GM21717 (cell line): ENCODE results near the gene WDR86.

Experiments used
- ATAC-seq: cut with Tn5 transposase; IDR thresholded peaks from one replicate; pipeline ENCODE4 v1.9.1; 2021; ENCODE audit warnings: mild to moderate bottlenecking, moderate library complexity; ENCODE audit not compliant: unreplicated experiment

WDR86 gene

GRCh38 chr7:151428378-151429236 lies 18.8 kb upstream of the WDR86 start:
- ATAC-seq = no peak

- no peak for ATAC-seq
These were observed 18.0 kb upstream of the WDR86 start for GRCh38 chr7:151427705-151428377.

GRCh38 chr7:151426904-151427704 lies 17.3 kb upstream of the WDR86 start:
- no peak for ATAC-seq

GRCh38 chr7:151426441-151426903 lies 16.6 kb upstream of the WDR86 start:
- no peak for ATAC-seq

GRCh38 chr7:151425670-151426440 lies 16.0 kb upstream of the WDR86 start:
- ATAC-seq = no peak

- no peak for ATAC-seq
These were observed 15.0 kb upstream of the WDR86 start for GRCh38 chr7:151424799-151425198.

- no peak for ATAC-seq
These were observed 14.1 kb upstream of the WDR86 start for GRCh38 chr7:151423936-151424335.

- ATAC-seq = no peak
These were observed 13.4 kb upstream of the WDR86 start for GRCh38 chr7:151423226-151423625.

GRCh38 chr7:151422212-151422611 lies 12.4 kb upstream of the WDR86 start:
- no peak for ATAC-seq

- ATAC-seq = no peak
These were observed 10.3 kb upstream of the WDR86 start for GRCh38 chr7:151420144-151420543.

- ATAC-seq = no peak
These were observed 7.1 kb upstream of the WDR86 start for GRCh38 chr7:151416941-151417315.

- ATAC-seq = no peak
These were observed 6.5 kb upstream of the WDR86 start for GRCh38 chr7:151416112-151416940.

- ATAC-seq = no peak
These were observed 5.7 kb upstream of the WDR86 start for GRCh38 chr7:151415375-151416105.

- ATAC-seq = no peak
These were observed 3.4 kb upstream of the WDR86 start for GRCh38 chr7:151413241-151413640.

- no peak for ATAC-seq
These were observed 2.5 kb upstream of the WDR86 start for GRCh38 chr7:151412318-151412717.

- ATAC-seq = no peak
These were observed 1.7 kb upstream of the WDR86 start for GRCh38 chr7:151411551-151411950.

- ATAC-seq = no peak
These were observed 860 bp upstream of the WDR86 start for GRCh38 chr7:151410405-151411390.
